GM18861 (cell line): ENCODE measurements around the gene MS4A18.
A peak's percentile ranks its signal among the peaks of the same experiment; 100 is the strongest.
"Not testable (repeated sequence)": the region's sequence is repeated elsewhere in the genome, so short reads cannot be mapped to it uniquely, and the experiment has no call there.

Experiments
- ATAC-seq: cut with Tn5 transposase; IDR thresholded peaks from one replicate; pipeline ENCODE4 v1.9.1; 2021; ENCODE audit not compliant: unreplicated experiment

MS4A18 gene

GRCh38 chr11:60724420-60724819, at the start of gene MS4A18:
Gene MS4A18 (plus strand): TSS chr11:60724720.
- ATAC-seq: no peak

DNA sequence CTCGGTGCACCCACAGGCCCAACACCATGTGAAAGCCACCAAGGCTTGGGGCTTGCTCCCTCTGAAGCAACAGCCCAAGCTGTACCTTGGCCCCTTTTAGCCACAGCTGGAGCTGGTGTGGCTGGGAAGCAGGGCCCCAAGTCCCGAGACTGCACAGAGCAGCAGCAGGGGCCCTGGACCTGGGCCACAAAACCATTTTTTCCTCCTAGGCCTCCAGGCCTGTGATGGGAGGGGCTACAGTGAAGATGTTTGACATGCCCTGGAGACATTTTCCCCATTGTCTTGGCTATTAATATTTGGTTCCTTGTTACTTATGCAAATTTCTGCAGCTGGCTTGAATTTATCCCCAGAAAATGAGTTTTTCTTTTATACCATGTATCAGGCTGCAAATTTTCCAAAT, 46.3 kb upstream of the MS4A18 start:
- ATAC-seq: not testable (repeated sequence)

- no peak for ATAC-seq
These were observed 44.6 kb upstream of the MS4A18 start for GRCh38 chr11:60679879-60680278.

GRCh38 chr11:60680455-60681119, 43.9 kb upstream of the MS4A18 start:
- ATAC-seq: no peak

DNA sequence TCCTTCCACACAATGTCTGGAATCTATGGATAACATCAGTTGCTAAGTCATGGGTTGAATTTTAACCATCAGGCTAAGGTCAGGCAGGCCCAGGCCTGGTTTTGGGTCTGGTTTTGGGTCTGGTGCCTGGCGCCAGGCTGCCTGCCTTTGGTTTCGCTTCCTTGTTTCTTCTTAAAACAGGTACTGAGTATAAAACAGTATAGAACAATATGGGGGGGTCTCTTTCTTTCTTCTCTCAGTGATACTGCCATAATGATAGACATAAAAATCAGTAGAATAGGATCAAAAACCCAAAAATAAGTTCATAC, 40.0 kb upstream of the MS4A18 start:
- peak; percentile 42 for ATAC-seq

DNA sequence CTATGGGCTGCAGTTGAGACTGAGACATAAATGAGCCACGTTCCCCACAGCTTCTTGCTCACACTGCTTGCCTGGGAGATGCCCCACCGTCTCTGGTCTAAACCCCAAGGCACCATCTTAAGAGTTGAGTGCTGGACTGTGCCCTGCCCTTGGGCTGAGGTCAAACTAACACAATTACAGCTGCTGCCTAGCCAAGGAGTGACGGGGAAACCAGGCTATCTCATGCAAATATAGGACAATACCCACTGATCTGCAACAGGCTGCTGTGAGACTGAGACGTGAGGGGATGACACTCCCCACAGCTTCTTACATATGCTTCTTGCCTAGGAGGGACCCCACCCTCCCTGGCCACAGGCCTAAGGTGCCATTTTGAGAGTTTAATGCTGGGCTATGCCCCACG, 32.9 kb upstream of the MS4A18 start:
- no peak for ATAC-seq

DNA sequence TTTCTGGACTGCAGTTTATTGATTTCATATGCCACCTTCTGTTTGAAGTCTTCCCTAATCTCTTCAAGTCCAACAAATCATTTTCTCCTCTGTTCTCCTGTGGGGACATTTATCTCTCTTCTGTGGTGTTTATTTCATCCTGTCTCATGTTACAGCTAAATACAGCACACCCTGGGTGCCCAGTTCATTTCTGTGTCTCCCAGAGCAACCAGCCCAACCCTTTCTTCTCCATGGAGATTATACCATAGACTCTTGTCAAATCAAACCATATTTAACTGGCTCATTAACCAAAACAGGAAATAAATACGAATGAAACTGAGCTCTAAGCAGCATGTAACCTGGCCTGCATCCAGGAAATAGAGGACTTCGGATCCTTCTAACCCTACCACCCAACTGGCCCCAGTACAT, 25.2 kb upstream of the MS4A18 start, which contains the start of gene MS4A8:
Gene MS4A8 (plus strand): TSS at position 329 of the 408 bp plus-strand sequence. CDS start 1,249 bp downstream, outside the sequence.
- no peak for ATAC-seq

GRCh38 chr11:60699936-60700335, 24.6 kb upstream of the MS4A18 start:
- no peak for ATAC-seq

- ATAC-seq: no peak
These were observed 23.6 kb upstream of the MS4A18 start for GRCh38 chr11:60700689-60701468.

DNA sequence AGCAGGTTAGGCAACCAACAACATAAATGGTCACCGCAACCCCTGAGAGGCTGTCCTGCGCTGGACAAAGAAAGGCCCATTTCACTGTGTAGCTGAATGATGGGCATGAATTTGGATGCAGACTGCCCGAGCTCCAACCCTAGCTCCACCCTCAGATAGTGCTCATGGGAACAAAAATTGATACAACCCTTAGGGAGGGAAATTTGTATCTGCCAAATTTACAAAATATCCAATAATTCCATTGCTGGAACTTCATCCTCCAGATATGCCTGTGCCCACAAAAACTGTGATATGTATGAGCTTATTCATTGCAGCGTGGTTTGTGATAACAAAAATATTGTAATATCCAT, 23.1 kb upstream of the MS4A18 start:
- ATAC-seq: no peak

- no peak for ATAC-seq
These were observed 21.1 kb upstream of the MS4A18 start for GRCh38 chr11:60703374-60703773.

DNA sequence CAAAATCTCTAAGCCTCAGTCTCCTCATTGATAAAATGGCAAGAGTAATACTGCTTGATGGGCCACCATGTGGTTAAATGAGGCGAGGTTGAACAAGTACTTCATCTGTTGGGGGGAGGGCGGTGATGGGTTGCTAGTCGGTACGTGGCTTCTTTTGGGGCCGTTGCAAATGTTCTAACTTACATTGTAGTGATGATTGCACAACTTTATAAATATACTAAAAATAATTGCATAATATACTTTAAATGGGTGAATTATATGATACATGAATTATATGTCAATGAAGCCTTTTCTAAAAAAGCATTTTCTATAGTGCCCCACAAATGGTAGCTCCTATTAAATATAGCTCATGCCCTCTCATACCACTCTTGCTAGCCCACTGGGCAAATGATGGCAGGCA, 18.6 kb upstream of the MS4A18 start:
- ATAC-seq: no peak

DNA sequence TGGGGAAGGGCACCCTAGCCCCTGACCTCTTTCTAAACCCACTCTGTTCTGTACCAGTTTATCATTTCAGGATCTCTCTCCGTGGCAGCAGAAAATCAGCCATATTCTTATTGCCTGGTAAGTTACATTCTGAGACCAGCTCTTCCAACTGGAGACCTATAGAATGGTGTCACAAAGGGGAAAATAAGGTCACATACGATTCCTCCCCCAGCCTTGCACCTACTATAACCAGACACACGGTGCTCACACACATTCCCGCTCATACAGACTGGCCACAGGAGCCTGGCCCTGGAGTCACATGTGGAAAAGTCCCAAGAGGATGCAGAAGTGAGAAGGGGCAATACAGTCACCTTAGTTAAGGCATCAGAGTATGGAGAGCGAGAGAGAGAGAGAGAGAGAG, 17.6 kb upstream of the MS4A18 start:
- no peak for ATAC-seq

GRCh38 chr11:60710482-60710881, 14.0 kb upstream of the MS4A18 start:
- no peak for ATAC-seq

GRCh38 chr11:60711276-60711675, 13.2 kb upstream of the MS4A18 start:
- ATAC-seq: no peak

DNA sequence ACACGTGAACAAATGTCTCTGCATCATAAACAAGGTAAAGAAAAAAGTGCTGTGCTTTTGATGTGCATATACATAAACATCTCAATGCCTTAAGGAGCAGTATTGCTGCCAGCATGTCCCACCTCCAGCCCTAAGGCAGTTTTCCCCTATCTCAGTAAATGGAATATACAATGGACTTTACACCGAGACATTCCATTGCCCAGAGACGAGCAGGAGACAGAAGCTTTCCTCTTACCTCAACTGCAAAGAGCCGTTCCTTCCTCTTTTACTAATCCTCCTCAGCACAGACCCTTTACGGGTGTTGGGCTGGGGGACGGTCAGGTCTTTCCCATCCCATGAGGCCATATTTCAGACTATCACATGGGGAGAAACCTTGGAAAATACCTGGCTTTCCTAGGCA, 11.1 kb upstream of the MS4A18 start:
- not testable (repeated sequence) for ATAC-seq

- no peak for ATAC-seq
These were observed 6.6 kb upstream of the MS4A18 start for GRCh38 chr11:60717956-60718355.

DNA sequence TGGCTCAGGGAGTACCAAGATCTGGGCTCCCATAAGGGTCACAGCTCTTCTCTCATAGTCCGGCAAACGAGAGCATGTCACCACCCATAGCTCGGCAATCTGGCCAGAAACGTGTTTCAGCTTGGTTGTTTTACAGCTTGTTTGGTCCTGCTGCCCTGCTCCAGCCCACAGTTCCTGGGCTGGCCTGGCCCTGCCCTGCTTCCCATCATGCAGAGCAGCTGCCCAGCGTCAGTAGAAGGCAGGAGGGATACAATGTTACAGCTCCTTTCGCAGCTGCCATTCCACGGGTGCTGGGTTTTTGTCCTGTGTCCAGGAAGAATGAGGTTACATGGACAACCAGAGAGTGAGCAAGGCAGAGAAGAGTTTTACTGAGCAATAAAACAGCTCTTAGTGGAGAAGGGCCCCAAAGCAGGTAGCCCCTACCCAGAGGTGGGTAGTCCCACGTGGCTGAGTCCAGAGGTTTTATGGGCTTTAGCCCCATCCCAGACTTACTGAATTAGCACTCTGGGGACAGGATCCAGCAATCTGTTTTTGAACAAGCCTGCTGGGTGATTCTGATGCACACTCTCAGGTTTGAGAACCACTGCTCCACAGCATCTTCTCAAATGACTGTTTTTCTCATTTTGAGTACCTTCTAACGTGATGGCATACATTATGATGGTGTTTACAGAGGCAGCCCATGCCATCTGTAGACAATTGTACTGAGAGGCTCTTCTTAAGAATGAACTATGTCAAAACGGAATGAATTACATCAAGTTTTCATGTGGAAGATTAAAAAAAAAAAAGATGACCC, 5.8 kb upstream of the MS4A18 start:
- no peak for ATAC-seq

DNA sequence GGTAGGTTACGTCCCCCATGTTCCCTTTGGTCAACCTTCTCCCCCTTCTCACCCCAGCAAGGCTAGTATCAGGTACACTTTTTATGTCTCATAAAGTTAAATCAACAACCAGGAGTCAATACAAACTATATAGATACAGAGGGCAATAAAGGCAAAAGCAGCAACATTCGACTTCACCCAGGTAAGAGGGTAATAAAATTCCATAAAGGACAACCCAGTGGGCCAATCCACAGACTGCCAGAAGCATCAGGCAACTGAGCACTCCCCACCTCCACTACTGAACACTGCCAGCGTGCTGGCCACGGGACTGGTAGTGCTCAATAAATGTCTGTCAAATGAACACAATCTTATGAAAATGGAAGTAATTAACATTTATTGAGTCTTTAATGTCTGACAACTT, 5.1 kb upstream of the MS4A18 start:
- ATAC-seq: no peak

GRCh38 chr11:60720460-60720859, 4.1 kb upstream of the MS4A18 start:
- ATAC-seq: no peak

GRCh38 chr11:60725592-60725991, 1.1 kb downstream of the MS4A18 start:
- no peak for ATAC-seq

GRCh38 chr11:60731586-60731985, 7.1 kb downstream of the MS4A18 start:
- ATAC-seq: no peak
